Left renal pelvis (tissue), 4 donors: ENCODE data around the gene CORO2B. TPM values are rescaled to one million over a fixed set of nuclear protein-coding genes. Genes with fewer than 3 reads are reported as not detected.

Experiments
- DNase-seq, 4 donors: peaks; one replicate each; pipeline ENCODE4 v3.0.0-alpha.2; 2013; ENCODE audit warnings: low read depth in 4 of 4, low spot score in 3 of 4
- polyA plus RNA-seq, 4 donors: library from polyadenylated mRNA; unstranded; fragments of 120-200 nt; gene quantifications; one replicate each; pipeline ENCODE4 v1.2.1, GENCODE V29; 2013; ENCODE audit not compliant: insufficient read length in 4 of 4

Gene CORO2B, protein sequence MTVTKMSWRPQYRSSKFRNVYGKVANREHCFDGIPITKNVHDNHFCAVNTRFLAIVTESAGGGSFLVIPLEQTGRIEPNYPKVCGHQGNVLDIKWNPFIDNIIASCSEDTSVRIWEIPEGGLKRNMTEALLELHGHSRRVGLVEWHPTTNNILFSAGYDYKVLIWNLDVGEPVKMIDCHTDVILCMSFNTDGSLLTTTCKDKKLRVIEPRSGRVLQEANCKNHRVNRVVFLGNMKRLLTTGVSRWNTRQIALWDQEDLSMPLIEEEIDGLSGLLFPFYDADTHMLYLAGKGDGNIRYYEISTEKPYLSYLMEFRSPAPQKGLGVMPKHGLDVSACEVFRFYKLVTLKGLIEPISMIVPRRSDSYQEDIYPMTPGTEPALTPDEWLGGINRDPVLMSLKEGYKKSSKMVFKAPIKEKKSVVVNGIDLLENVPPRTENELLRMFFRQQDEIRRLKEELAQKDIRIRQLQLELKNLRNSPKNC
- polyA plus RNA-seq: 10 to 100 TPM in 3 of 4 donors, 1 to 10 TPM in 1; 5.5 to 25.1 (median 22.6) TPM

DNA sequence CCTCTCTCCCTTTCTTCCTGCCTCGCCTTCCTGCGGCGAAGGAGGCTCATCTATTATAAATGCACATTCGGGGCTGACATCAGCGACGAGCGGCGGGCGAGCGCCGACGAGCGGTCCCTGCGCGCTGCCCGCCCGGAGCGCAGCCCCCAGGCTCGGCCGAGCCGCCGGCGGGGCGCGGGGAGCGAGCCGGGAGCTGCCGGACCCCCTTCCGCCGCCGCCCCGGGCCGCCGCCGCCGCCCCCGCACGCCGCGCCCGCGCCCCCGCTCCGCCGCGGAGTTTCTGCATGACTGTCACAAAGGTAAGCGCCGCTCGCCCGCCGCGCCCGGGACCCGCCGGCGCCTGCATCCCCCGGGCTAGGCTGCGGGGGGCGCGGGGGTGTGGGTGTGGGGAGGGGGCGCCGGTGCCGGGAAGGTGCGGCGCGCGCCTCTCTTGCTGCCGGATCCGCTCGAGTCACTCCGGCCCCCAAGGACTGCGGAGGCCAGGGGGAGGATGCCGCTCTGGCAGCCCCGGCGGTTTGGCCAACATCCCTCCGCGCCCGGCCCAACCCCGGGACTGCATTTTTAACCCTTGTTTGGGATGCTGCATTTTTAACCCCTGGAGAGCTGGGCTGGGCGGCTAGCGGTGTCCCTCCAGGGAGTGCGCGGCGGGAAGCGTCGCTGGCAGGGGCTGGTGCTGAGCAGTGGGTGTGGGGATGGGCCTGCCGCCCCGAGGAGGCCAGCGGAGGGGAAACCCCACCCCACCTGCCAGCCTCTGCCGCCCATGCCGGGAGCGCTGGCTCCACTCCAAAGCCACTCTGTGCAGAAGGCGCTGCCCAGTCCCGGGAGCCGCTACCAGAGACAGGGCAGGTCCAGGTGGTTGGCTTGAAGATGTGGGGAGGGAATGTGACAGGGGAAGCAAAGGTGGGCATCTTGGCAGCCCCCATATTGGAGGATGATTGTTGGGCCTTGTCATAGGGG is at the start of gene CORO2B:
Gene CORO2B, plus strand, starts transcription at position 14 of the 956 bp plus-strand sequence. Its CDS starts 270 bp downstream, at position 284.
- peak in 1 of 4 donors; percentile 29 for DNase-seq

DNA sequence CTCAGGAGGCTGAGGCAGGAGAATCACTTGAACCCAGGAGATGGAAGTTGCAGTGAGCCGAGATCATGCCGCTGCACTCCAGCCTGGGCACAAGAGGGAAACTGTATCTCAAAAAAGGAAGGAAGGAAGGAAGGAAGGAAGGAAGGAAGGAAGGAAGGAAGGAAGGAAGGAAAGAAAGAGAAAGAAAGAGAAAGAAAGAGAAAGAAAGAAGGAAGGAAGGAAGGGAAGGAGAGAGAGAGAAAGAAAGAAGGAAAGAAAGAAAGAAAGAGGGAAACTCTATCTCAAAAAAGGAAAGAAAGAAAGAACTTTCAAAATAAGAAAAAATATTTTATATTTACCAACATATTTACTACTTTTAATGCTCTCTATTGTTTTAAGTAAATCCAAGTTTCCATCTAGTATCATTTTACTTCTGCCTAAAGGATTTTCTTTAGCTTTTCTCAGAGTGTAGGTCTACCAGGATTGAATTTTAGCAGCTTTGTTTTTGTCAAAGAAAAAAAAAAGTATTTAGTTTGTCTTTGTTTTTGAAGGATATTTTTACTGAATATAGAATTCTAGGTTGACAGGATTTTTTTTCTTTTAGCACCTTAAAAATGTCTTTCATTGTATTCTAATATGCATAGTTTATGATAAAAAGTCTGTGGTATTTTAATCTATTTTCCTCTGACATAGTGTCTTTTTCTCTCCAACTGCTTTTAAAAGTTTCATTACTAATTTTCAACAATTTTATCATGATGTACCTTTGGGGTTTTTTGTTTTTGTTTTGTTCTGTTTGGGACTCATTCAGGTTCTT is 47.2 kb upstream of the CORO2B start:
- no peak for DNase-seq

DNA sequence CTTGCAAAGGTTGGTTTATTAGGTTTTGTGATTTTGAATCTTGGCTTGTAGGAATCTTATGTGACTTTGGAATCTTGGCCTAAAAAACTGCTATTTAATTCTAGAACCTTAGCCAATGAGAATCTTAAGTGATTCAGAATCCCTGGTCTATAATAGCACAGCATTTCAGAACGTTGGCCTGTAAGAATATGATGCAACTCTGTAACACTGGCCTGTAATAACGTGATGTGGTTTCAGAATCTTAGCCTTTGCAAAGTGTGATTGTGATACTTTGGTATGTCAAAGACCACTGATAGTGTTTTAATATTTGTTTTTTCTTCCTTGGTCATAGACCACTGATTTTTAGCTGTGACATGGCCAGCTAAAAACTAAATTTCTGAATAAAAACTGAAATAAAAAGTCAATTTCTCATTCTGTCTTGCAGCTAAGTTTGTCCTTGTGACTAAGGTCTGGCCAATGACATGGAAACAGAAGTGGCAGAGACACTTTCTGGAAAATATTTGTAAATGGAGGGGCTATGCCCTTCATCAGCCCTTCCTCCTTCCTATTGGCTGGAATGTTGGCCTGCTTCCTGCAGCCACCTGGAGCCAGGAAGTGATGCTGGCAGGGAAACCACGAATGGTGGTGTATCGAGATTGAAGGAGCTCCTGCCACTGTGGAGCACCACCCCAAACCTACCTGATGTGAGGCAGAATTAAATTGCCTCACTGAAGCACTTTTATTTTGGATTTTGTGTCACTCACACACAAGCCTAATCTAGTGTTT is 42.3 kb upstream of the CORO2B start:
- no peak for DNase-seq

DNA sequence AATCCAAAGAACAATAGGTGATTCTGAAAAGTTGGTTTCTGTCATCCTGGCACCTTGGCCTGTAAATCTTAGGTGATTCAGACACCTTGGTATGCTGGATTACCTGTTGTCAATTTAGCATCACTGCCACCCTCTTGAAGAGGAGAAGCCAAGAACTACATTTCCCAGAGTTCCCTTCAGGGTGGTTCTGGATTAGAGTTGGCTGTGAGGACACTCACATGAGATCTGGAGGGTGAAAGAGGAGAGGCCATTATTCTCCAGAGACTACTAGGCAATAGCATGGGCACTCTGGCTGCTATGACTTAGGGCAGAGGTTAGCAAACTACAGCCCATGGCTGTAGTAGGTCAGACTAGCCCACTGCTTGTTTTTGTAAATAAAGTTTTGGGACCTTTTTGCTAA is 41.7 kb upstream of the CORO2B start:
- no peak for DNase-seq

DNA sequence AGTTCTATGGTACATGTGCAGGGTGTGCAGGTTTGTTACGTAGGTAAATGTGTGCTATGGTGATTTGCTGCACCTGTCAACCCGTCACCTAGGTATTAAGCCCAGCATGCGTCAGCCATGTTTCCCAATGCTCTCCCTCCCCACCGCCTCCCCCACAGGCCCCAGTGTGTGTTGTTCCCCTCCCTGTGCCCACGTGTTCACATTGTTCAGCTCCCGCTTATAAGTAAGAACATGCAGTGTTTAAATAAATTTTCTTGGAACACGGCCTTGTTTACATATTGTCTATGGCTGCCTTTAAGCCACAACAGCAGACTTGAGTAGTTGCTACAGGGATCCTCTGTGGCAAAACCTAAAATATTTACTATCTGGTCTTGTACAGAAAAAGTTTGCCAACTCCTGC is 41.3 kb upstream of the CORO2B start:
- DNase-seq: no peak

DNA sequence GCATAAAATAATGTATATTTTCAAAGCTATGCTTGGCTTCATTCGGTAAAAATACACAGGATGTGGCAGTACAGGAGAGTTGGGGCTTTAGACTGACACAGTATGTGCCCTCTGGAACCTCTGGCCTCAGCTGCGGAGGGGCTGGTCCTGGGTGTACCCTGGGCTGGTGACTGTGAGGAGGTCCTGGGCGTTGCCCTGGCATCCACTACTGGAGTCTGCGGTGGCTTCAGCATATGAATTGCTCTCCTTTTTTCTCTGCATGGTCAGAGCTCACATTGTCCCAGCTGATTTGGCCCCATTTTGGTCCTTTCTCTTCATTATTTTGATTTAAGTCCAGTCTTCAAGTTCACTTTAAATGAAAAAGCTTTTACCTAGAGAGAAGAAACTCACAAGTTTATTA is 40.5 kb upstream of the CORO2B start:
- DNase-seq: no peak

DNA sequence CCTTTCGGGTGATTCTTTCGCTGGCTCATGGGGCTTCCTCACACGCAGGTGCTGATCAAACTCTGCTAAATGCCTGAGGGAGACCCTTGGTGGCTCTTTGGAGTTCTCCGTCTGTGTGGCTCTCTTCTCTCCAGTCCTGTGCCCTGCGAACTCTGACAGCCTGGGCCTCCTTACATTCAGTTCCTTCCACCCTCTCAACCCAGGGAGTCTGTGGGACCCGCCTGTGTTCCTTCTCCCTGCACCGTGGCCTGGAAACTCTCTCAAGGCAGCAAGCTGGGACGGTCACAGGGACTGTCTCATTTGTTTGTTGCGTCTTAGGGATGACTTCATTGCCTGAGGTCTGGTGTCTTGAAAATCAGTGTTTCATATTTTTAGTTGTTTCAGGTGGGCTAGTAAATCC is 37.0 kb upstream of the CORO2B start:
- DNase-seq: no peak

DNA sequence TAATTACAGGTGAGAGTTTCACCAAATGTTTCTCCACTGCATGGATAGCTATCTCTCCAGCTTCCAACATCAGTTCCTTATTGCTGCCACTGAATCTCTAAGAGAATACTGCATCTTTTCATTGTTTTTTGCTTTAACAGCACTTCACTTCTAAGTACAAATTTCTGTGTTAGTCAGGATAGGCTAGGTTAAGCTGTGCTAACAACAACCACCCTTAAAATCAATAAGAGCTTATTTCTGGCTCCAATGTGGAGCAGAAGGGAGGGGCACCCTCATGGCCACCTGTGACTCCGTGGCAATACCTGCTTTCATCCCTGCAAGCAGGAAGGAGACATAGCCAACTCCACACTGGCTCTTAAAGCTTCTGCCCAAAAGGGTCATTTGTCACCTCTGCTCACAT is 36.4 kb upstream of the CORO2B start:
- DNase-seq: no peak

DNA sequence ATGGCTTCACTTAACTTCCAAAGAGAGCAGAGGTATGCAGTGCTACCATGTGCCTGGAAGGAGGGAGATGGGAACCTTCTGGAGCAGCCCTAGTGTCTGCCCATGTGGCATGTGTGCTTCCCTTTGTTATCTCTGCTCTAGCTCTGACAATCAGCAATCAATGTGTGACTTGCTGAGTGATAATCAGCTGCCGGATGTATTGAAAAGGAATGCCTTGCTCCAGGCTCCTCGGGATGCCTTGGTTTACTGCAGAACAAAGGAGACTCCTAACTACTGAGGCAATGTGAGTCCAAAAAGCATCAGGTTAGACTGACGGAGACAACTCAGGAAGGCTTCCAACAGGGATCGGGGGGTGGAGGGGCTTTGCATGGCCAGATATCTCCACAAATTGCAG is 36.0 kb upstream of the CORO2B start:
- no peak for DNase-seq

DNA sequence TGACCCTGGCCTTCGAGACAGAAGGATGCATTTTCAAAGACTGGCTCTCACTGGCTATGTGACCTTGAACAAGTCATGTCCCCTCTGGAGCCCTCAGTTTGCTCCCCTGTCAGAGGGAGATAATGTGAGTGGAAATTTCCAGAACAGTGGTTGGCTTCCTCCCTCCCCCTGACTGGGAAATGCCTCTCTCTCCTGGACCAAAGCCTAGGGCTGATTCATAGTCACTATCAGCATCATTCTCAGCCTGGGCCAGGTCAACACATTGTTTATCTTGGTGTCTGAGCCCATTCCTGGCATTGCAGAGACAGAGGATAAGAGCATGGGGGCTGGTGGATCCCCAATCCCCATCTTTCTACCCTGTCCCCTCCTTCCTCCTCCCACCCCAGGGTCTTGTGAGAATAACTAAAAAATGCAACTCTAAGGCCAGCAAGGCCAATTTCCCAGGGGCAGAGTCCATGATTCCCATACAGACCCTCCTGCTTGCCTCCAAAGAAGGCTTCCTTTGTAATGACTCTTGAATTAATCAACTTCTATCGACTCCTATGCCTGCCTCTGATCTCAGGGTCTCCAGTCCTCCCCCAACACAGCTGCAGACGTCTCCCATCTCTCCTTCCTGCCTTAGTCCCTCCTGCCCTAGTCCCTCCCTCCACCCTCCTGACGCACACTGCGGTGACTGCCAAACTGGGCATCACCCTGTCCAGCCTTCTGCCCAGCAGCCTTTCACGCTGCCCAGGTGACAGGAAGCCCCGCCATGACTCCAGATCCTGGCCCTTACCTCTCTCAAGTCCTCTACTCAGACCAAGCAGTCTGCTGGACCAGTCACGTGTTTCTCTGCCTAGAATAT is 35.4 kb upstream of the CORO2B start:
- no peak for DNase-seq

DNA sequence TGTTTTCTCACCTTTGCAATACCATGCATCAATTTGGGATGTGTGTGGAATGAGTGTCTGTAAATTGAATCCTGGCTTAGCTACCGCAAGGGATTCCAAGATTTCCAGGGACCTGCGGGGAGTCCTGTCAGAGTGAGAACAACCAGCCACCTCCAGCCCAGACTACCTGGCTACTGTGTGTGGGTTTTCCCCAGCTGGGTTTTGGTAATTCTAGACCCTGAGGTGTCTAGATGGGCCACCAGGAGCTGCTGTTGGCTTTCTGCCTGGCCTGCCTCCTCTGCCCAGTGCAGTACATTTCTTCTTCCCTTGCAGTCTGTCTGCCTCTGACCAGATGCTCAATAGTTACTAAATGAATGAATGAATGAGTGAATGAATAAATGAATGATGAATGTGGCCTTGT is 32.5 kb upstream of the CORO2B start:
- DNase-seq: no peak

DNA sequence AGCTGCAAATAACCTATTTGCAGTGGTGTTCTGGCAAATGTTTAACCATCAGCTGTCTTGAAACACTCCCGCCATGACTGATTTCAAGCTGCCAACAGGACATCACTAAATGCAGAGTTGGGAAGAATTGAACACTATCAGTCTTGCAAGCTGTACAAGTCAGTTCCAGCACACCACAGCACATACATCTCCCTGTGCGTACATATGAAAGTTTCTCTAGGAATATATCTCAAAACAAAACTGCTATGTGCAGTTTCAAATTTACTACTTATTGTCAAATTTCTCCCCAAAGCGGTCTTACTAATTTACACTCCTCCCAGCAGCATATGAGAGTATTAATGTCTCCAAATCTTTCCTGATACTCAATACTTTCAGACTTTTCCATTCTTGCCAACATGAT is 30.4 kb upstream of the CORO2B start:
- DNase-seq: no peak

DNA sequence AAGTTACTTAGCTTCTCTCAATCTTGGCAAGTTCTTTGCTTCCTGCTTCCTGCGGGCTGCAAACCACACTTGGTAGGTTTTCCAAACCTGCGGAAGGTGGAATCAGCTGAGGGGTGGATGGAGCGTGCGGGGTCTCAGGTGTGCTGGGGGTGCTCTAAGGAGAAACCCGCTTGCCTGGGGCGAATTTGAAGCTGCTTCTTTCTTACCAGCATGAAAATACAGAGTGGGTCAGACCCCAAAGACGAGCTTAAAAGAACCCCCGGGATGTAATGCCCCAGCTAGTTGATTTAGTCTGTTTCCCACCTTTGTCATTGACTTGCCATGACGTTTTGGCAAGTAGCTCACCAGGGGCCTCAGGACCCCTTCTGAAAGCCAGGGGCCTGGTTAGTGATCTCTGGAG is 28.8 kb upstream of the CORO2B start:
- DNase-seq: no peak

DNA sequence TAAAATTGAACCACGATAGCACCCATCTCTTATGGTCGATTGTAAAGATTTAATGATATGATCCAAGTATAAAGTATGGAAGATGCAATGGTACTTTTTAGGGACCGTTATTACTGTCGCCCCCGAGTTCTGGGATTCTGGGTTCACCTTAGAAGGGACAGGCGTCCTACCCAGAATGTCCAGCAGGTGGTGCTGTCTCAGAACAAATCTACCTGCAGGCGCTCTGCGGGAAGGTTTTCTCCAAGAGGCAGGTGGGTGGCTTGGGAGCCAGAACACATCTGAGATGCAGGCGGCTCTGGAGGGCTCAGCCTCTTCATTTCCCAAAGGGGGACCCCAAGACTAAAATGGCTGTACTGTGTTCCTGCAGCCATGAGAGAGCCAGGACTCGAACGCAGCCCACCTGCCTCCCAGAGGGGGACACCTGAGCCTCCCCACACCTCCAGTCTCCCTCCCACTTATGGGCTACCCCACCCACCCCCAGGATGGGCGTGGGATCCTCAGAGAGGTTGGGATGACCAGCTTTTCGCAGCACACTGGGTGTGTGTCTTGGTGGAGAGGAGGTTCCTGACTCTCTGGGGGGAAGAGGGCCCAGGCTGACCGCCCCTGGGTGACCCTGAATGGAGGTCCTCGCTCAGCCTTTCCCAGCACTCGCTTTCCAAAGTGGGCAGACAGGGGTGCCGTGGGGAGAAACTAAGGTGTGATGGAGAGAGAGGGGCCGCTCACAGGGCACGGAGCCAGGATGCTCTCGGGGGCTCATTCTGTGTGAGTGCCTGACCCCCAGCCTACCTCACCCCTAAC is 28.1 kb upstream of the CORO2B start:
- peak in 2 of 4 donors; percentile 36 to 51 for DNase-seq

DNA sequence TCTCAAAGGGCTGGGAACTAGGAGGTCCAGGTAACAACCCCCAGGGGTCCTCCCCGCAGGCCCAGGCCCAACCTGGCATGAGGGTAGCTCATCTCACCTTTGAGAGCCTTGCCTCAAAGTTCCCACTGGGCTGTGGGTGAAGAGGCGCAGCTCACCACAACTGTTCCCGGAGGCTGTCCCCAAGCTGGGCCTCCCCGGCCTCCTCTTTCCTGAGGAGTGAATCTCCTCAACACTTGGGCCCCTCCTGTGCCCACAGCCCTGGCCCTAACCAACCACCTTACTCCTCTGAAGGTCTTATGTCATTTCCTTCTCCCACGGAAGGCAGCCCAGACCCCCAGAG is 27.5 kb upstream of the CORO2B start:
- no peak for DNase-seq

DNA sequence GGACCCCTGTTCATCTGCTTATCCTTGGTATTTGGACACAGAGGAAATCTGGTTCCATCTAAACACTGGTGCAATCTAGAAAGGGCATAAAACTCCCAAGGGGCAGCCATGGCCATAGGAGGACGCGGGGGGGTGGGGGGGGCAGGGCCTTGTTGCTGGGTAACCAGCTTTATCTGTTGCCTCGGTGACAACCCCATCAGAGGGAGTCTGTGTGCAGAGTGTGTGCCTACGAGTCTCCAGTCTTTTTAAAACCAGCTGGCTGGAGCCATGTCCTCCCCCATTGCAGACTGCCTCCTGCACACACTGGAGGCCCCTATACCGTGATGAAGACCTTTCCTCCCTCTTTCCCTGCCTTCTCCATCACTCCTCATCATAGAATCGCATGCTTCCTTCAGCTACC is 26.4 kb upstream of the CORO2B start:
- no peak for DNase-seq

DNA sequence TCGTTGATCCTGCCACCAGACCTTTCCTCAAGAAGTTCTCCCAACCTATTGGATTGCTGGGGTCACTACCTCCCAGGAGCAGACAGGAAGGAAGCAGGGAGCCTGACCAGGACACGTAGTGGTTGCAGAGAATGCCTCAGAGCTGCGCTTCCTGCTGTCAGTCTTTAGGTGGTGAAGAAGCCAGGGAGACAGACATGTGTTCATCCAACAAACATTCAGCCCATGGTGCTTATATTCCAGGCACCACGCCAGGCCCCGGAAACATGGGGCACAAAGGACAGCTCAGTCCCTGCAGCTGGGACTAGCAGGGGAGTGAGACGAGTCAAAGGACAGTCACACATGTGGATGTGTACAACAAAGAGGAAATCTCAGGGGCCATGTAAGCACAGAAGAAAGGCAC is 26.0 kb upstream of the CORO2B start:
- DNase-seq: no peak

DNA sequence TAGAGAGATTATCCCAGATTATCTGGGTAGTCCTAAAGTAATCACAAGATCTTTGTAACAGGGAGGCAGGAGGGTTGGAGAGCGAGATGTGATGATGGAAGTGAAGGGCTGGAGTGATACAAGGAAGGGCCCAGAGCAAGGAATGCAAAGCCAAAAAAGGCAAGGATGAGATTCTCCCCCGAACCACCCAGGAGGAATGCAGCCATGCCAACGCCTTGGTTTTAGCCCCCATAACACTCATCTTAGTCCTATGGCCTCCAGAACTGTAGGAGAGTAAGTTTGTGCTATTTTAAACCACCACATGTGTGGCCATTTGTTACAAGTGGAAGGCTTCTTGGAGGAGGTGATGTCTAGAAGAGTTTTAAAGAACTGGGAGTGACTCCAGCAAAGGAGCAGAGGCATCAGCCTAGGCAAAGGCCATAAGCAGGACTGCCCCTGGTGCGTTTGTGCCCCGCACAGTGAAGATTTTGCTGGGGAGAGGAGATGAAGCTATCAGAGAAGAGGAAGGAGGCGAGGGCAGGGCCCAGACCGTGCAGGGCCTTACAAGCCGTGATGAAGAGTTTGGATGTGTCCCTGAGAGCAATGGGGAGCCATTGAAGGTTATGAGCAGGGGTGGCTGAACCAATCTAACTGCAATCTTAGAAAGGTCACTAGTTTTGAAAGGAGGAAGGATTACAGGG is 25.3 kb upstream of the CORO2B start:
- no peak for DNase-seq
